WTC11 (cell line): ENCODE data around the gene TSPAN7.

Source experiments
- AFF4 ChIP-seq: sonication (generic); formaldehyde crosslinking; IDR thresholded peaks from 2 replicates; pipeline ENCODE4 v1.8.1; 2023; ENCODE audit warnings: mild to moderate bottlenecking, missing genetic modification reagents, borderline replicate concordance
- CTCF ChIP-seq: fragments of 200-600 bp; IDR thresholded peaks from 2 replicates; pipeline ENCODE4 v1.8.0; 2022; ENCODE audit warnings: antibody characterized with exemption
- ELF4 ChIP-seq: sonication (generic); formaldehyde crosslinking; IDR thresholded peaks from 2 replicates; pipeline ENCODE4 v1.8.1; 2022; ENCODE audit warnings: low read depth, mild to moderate bottlenecking, moderate library complexity, missing genetic modification reagents
- NR3C1 ChIP-seq: sonication (generic); formaldehyde crosslinking; conservative IDR thresholded peaks from 2 replicates; pipeline ENCODE4 v1.8.1; 2023; ENCODE audit warnings: low read depth, mild to moderate bottlenecking, missing genetic modification reagents
- ZNF121 ChIP-seq: sonication (generic); formaldehyde crosslinking; IDR thresholded peaks from 2 replicates; pipeline ENCODE4 v1.8.0; 2023; ENCODE audit warnings: missing genetic modification reagents

GRCh38 chrX:38649221-38649620, 87.9 kb downstream of the TSPAN7 start:
- TF ChIP-seq ELF4 (CRISPR knock-in tag) = no peak
- no peak for TF ChIP-seq ZNF121 (CRISPR knock-in tag)
- TF ChIP-seq CTCF = no peak
- no peak for TF ChIP-seq NR3C1 (CRISPR knock-in tag)
- no peak for TF ChIP-seq AFF4 (CRISPR knock-in tag)
